DND-41 (cell line): Measurements from ENCODE around the gene MEAF6.

Experiments
- EZH2 ChIP-seq: IDR thresholded peaks from 3 replicates; pipeline ENCODE4 v1.6.1; 2012; ENCODE audit warnings: borderline replicate concordance, low read depth, mild to moderate bottlenecking, moderate library complexity, low read length, inconsistent platforms; ENCODE audit not compliant: severe bottlenecking
- TF ChIP-seq, protein P1 (sequence below): IDR thresholded peaks from 2 replicates; pipeline ENCODE4 v1.5.1; 2012; ENCODE audit warnings: borderline replicate concordance, low read length, moderate library complexity, mild to moderate bottlenecking; ENCODE audit not compliant: poor library complexity, severe bottlenecking; ENCODE audit errors: extremely low read depth

DNA sequence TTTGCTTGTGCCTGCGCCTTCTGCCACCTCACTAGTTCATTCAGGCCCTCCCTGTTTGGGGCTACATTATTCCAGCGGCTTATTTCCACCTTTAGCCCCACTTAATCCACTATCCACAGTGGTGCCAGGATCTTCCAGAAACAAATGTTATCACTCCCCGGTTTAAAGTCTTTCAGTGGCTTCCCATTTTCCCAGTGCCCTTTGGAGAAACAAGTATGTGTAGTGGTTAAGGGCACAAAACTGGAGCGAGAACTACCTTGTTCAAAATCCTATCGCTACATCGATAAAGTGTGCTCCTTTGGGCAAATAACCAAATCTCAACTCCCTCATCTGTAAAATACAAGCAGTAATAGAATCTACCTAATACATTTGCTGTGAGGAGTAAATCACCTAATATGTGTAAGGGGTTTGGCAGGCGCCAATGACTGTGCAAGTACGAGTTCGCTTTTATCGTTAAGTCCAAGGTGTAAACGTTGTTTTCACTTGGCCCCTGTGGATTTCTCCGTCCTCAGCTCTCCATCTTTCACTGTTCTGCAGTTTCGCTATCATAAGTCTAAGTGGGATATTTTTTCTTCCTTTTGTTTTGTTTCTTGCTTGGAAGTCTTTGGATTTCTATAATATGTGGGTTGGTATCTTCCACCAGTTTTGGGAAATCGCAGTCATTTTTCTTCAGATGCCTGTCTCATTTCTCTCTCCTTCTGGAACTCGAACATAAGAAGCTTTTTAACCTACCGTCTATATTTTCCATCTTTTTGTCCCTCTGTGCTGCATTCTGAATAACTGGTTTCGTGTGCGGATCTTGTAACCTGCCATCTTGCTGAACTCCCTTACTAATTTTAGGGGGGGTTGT, 844 bp upstream of the MEAF6 start:
- TF ChIP-seq, protein P1, sequence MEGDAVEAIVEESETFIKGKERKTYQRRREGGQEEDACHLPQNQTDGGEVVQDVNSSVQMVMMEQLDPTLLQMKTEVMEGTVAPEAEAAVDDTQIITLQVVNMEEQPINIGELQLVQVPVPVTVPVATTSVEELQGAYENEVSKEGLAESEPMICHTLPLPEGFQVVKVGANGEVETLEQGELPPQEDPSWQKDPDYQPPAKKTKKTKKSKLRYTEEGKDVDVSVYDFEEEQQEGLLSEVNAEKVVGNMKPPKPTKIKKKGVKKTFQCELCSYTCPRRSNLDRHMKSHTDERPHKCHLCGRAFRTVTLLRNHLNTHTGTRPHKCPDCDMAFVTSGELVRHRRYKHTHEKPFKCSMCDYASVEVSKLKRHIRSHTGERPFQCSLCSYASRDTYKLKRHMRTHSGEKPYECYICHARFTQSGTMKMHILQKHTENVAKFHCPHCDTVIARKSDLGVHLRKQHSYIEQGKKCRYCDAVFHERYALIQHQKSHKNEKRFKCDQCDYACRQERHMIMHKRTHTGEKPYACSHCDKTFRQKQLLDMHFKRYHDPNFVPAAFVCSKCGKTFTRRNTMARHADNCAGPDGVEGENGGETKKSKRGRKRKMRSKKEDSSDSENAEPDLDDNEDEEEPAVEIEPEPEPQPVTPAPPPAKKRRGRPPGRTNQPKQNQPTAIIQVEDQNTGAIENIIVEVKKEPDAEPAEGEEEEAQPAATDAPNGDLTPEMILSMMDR: no peak
- no peak for TF ChIP-seq EZH2
